Fibroblast of lung (primary cell): ENCODE measurements around the gene FBLN2. TPM values are rescaled to one million over a fixed set of nuclear protein-coding genes. Genes with fewer than 3 reads are reported as not detected.

ENCODE experiments used
- DNase-seq, 2 donors: peaks; one replicate each; pipeline versions ENCODE4 v3.0.0 to v3.0.0-alpha.2; 2010; ENCODE audit warnings: low read depth in 2 of 2
- H2AFZ ChIP-seq: 2 replicates; pipeline ENCODE4 v1.5.1; 2012; ENCODE audit warnings: low read length, control low read depth, inconsistent platforms
- H3K27ac ChIP-seq: 2 replicates; pipeline ENCODE4 v1.5.1; 2011; ENCODE audit warnings: low read length, control low read depth; ENCODE audit not compliant: insufficient read depth
- H3K27me3 ChIP-seq: 2 replicates; pipeline ENCODE4 v1.5.1; 2011; ENCODE audit warnings: mild to moderate bottlenecking, low read length; ENCODE audit not compliant: control insufficient read depth, insufficient read depth
- H3K36me3 ChIP-seq: 2 replicates; pipeline ENCODE4 v1.5.1; 2011; ENCODE audit warnings: low read length; ENCODE audit not compliant: control insufficient read depth, insufficient read depth
- H3K4me1 ChIP-seq: 2 replicates; pipeline ENCODE4 v1.5.1; 2011; ENCODE audit warnings: low read length; ENCODE audit not compliant: control insufficient read depth, insufficient read depth; ENCODE audit errors: extremely low read depth
- H3K4me2 ChIP-seq: 2 replicates; pipeline ENCODE4 v1.5.1; 2011; ENCODE audit warnings: low read length, control low read depth; ENCODE audit not compliant: insufficient read depth; ENCODE audit errors: extremely low read depth
- H3K4me3 ChIP-seq, 4 experiments: fragments of 200-600 bp in 1 of 4; sonication (generic) in 1 of 4; replicated peaks in 1 of 4; 2 replicates each; pipeline ENCODE4 v1.5.1; 2011 to 2016; ENCODE audit warnings: low read length in 4 of 4, low read depth in 3 of 4, mild to moderate bottlenecking in 3 of 4, control low read depth in 2 of 4, inconsistent platforms in 1 of 4, mixed read lengths in 1 of 4; ENCODE audit not compliant: insufficient read depth in 1 of 4; ENCODE audit errors: control extremely low read depth in 1 of 4
- H3K79me2 ChIP-seq: 2 replicates; pipeline ENCODE4 v1.5.1; 2012; ENCODE audit warnings: mild to moderate bottlenecking, low read length, inconsistent platforms; ENCODE audit not compliant: control insufficient read depth, insufficient read depth
- H3K9ac ChIP-seq: 2 replicates; pipeline ENCODE4 v1.5.1; 2011; ENCODE audit warnings: mild to moderate bottlenecking, low read length, control low read depth; ENCODE audit not compliant: insufficient read depth
- H3K9me3 ChIP-seq: 2 replicates; pipeline ENCODE4 v1.5.1; 2012; ENCODE audit warnings: low read depth, low read length; ENCODE audit not compliant: control insufficient read depth, insufficient read depth
- H4K20me1 ChIP-seq: 2 replicates; pipeline ENCODE4 v1.5.1; 2011; ENCODE audit warnings: low read length; ENCODE audit not compliant: control insufficient read depth, insufficient read depth; ENCODE audit errors: extremely low read depth
- EZH2 ChIP-seq: IDR thresholded peaks from 2 replicates; pipeline ENCODE4 v1.5.1; 2012; ENCODE audit warnings: low read length, control low read depth, mild to moderate bottlenecking; ENCODE audit errors: missing control alignments
- polyA plus RNA-seq, 2 donors: library from polyadenylated mRNA; depleted of rRNA in 1 of 2; stranded (reverse) in 1 of 2; unstranded in 1 of 2; fragments of >200 nt; gene quantifications; 2 replicates each; pipeline ENCODE4 v1.2.1, GENCODE V29; 2011 to 2012; ENCODE audit warnings: missing spikeins in 1 of 2
- total RNA-seq: library from RNA; depleted of rRNA; stranded (reverse); fragments of >200 nt; gene quantifications from 2 replicates; pipeline ENCODE4 v1.2.1, GENCODE V29; 2014
- TF ChIP-seq, protein P1 (sequence below), 2 donors: IDR thresholded peaks in 1 of 2; conservative IDR thresholded peaks in 1 of 2; 1 replicate in 1 of 2; 2 replicates in 1 of 2; pipeline ENCODE4 v1.5.1; 2011 to 2012; ENCODE audit warnings: low read length in 2 of 2, control low read depth in 1 of 2, inconsistent platforms in 1 of 2, low read depth in 1 of 2, mild to moderate bottlenecking in 1 of 2

The FBLN2 gene
- total and polyA plus RNA-seq, 2 donors (not counting 1 experiment from before 2014, with no cell fraction given), result 25.4 to 138 TPM

GRCh38 chr3:13665582-13666226, 116.8 kb downstream of the FBLN2 start:
- no peaks in the 10 kb centered on the region for H3K79me2 ChIP-seq
- H3K4me2 ChIP-seq, result no peak overlapping the region
- H3K9ac ChIP-seq, result no peak overlapping the region
- no peaks in the 10 kb centered on the region for H3K4me1 ChIP-seq
- H2AFZ ChIP-seq, result no peak overlapping the region
- H3K4me3 ChIP-seq, result no peak overlapping the region
- no peak for DNase-seq
- H4K20me1 ChIP-seq, result no peaks in the 10 kb centered on the region
- H3K36me3 ChIP-seq, result no peaks in the 10 kb centered on the region
- no peaks in the 10 kb centered on the region for H3K9me3 ChIP-seq
- H3K27ac ChIP-seq, result no peak overlapping the region
- no peak for TF ChIP-seq EZH2
- TF ChIP-seq, protein P1, sequence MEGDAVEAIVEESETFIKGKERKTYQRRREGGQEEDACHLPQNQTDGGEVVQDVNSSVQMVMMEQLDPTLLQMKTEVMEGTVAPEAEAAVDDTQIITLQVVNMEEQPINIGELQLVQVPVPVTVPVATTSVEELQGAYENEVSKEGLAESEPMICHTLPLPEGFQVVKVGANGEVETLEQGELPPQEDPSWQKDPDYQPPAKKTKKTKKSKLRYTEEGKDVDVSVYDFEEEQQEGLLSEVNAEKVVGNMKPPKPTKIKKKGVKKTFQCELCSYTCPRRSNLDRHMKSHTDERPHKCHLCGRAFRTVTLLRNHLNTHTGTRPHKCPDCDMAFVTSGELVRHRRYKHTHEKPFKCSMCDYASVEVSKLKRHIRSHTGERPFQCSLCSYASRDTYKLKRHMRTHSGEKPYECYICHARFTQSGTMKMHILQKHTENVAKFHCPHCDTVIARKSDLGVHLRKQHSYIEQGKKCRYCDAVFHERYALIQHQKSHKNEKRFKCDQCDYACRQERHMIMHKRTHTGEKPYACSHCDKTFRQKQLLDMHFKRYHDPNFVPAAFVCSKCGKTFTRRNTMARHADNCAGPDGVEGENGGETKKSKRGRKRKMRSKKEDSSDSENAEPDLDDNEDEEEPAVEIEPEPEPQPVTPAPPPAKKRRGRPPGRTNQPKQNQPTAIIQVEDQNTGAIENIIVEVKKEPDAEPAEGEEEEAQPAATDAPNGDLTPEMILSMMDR (conservative IDR thresholded peaks at IDR 0.05 in 1 of 2, IDR thresholded peaks at IDR 0.05 in 1 of 2; ENCODE audit: low read depth in 1 of 2, low read length in 2 of 2), result no peak
- no peaks in the 10 kb centered on the region for H3K27me3 ChIP-seq

DNA sequence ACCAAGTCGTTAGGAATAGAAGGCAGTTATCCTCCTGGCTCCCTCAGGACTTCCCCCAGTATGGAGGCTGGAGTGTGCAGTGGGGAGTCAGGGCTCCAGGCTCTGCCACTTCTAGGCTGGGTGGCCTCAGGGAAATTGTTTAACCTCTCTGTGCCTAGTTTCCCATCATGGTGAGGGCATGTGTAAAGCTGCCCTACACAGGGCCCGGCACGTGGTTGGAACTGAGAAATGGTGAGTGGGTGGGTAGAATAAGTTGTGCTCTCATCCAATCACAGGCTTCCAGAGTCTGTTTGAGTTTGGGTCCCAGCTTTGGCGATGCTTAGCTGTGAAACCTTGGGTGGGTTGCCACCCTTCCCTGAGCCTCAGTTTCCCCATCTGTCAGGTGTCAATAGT, 117.3 kb downstream of the FBLN2 start:
- H3K4me2 ChIP-seq, result no peak overlapping the region
- no peaks in the 10 kb centered on the region for H3K36me3 ChIP-seq
- H4K20me1 ChIP-seq, result no peaks in the 10 kb centered on the region
- H2AFZ ChIP-seq, result no peak overlapping the region
- H3K79me2 ChIP-seq, result no peaks in the 10 kb centered on the region
- H3K4me1 ChIP-seq, result no peaks in the 10 kb centered on the region
- H3K27me3 ChIP-seq, result no peaks in the 10 kb centered on the region
- no peak overlapping the region for H3K9ac ChIP-seq
- H3K27ac ChIP-seq, result no peak overlapping the region
- H3K9me3 ChIP-seq, result no peaks in the 10 kb centered on the region
- DNase-seq, result no peak
- no peak overlapping the region for H3K4me3 ChIP-seq
- TF ChIP-seq EZH2, result no peak
- TF ChIP-seq, protein P1 (conservative IDR thresholded peaks at IDR 0.05 in 1 of 2, IDR thresholded peaks at IDR 0.05 in 1 of 2; ENCODE audit: low read depth in 1 of 2, low read length in 2 of 2), result no peak

GRCh38 chr3:13666781-13667709, 118.1 kb downstream of the FBLN2 start:
- Histone ChIP-seq H3K9me3 (no peaks in the 10 kb centered on the region), H3K4me1 (no peaks in the 10 kb centered on the region), H3K4me3 (no peak overlapping the region), H3K9ac (no peak overlapping the region), H3K27me3 (no peaks in the 10 kb centered on the region), H3K36me3 (no peaks in the 10 kb centered on the region), H2AFZ (no peak overlapping the region), H4K20me1 (no peaks in the 10 kb centered on the region), H3K27ac (no peak overlapping the region), H3K4me2 (no peak overlapping the region), H3K79me2 (no peaks in the 10 kb centered on the region)
- TF ChIP-seq EZH2, result no peak
- TF ChIP-seq, protein P1 (conservative IDR thresholded peaks at IDR 0.05 in 1 of 2, IDR thresholded peaks at IDR 0.05 in 1 of 2; ENCODE audit: low read depth in 1 of 2, low read length in 2 of 2), result no peak
- no peak for DNase-seq
